ENCODE results near the gene CALD1. TPM values are rescaled to one million over a fixed set of nuclear protein-coding genes. Genes with fewer than 3 reads are reported as not detected.

CALD1 gene, protein sequence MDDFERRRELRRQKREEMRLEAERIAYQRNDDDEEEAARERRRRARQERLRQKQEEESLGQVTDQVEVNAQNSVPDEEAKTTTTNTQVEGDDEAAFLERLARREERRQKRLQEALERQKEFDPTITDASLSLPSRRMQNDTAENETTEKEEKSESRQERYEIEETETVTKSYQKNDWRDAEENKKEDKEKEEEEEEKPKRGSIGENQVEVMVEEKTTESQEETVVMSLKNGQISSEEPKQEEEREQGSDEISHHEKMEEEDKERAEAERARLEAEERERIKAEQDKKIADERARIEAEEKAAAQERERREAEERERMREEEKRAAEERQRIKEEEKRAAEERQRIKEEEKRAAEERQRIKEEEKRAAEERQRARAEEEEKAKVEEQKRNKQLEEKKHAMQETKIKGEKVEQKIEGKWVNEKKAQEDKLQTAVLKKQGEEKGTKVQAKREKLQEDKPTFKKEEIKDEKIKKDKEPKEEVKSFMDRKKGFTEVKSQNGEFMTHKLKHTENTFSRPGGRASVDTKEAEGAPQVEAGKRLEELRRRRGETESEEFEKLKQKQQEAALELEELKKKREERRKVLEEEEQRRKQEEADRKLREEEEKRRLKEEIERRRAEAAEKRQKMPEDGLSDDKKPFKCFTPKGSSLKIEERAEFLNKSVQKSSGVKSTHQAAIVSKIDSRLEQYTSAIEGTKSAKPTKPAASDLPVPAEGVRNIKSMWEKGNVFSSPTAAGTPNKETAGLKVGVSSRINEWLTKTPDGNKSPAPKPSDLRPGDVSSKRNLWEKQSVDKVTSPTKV
- 1,982 TPM for polyA plus RNA-seq (2013, experiment 1 of 2; ENCODE audit: insufficient read length)
- 2,174 TPM for polyA plus RNA-seq (2013, experiment 2 of 2; ENCODE audit: insufficient read length)

DNA sequence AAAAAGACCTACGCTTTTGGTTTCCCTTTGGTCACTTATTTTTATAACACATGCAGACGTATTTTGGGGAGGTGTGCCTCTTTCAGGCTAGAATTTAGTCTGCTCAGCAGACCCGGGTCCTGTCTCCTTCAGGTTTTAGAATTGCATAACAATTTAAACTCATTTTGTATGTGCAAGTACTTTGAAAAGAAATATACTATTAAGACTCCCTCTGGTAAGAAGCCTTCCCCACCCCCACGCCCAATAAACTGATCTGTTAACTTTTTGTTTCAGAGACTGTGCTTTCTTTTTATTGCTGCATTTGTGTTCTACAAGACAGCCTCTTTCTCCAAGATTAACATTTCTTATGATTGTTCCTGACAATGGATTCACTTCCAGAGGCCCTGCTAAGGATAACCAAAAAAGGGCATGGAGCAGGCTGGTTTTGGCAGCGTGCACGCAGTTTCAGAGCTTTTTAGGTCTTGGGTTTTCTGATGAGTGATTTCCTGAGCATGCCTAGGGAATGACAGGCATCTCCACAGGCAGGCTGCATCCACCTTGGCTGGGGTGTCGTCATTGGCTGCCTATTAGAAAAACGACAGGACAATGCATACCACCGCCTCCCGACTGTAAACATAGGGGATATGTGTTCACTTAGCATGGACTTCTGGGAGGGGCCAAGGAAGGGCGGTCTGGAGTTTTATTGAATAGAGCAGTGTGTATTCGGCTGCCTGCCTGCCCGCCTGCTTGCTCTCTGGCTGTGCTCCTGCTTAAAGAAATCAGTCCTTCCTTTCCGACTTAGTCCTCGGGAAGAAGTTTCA lies at the start of gene CALD1:
Gene CALD1, plus strand, starts transcription at position 694 of the 800 bp plus-strand sequence. CDS start 88,100 bp downstream, outside the sequence.
- peak; percentile 100 for DNase-seq

DNA sequence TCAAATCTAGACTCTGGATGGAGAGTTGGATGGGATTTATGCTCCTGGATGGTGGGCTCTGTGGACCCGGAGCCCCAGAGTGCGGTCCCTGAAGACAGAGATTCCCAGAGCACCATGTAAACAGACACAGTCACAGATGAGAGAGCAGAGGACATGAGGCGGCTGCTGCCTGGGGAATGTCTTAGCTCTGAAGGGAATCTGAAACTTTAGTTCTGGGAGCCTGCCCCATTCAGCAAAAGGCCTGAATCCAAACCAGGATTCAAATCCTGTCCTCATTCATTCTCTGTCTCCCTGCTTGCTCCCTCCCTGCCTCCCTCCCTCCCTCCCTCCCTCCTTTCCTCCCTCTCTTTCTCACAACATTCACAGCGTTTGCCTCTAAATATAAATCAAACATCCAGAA lies 49.5 kb upstream of the CALD1 start:
- DNase-seq = no peak

DNA sequence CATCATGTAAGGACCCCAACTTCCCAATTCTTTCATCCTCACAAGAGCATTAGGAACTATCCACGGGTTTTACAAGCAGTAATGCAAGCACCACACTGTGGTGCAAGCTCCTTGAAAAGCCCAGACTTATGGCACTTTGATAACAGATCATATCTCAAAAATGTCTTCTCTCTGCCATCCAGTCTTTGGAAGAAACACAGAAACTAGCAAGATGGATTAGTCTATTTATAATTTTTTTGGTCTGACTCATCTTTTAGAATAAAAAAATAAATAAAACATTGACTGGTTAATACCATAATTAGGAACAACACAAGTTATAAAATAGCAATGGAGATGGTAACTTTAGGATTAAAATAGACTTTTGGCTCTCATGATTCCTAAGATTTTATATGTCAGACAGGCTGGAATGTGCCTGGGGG lies 49.0 kb upstream of the CALD1 start:
- peak; percentile 82 for DNase-seq

DNA sequence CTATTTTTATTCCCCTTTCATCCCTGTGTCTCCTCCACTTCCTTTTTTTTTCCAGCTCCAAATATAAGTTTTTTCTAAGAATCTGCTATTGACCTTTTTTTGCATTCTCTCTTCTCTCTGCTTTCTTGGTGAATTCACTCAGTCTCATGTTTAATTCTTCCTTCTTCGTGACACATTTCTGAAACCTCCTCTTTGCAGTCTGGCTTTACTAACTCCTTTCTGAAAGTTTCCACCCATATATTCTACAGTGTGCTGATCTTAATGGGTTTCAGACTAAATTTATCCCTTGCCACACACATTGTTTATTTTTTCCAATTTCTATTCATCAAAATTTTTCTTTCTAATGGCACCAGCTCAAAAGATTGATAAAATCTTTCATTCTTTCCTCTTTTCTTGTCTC lies 47.8 kb upstream of the CALD1 start:
- DNase-seq = no peak

DNA sequence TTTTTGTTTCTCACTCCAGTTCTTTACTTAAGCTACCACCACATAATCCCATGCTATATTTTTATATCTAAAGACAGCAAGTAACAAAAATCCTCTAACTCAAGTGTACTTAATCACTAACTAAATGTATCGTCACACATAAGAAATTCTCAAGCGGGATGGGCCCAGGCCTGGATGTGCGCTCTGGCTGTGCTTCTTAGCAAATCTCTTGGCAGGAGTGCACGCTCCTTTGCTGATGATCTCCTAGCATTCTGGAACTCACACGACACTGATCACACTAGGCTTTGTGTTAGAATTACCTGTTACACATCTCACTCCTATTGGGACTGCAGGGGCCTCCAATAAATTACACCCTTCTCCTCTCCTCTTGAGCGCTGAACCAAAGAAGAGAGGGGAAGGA lies 46.7 kb upstream of the CALD1 start:
- no peak for DNase-seq

DNA sequence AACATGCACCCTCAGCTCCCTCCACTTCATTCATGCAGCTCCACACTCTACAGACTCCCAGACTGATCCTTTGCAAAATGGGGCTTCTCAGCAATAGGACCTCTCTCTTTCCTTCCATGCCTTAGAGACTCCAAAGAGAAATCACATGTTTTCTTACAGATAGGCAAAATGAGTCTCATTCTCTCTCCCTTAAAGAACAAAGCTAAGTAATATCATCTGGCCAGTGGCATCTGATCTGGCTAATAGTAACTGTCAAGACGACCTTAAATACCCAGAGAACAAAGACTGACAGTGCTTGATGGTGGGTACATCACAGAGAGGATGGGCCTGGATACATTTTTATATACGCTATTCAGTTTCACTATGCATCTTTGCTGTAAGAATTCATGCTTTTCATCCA lies 43.1 kb upstream of the CALD1 start:
- DNase-seq = no peak

DNA sequence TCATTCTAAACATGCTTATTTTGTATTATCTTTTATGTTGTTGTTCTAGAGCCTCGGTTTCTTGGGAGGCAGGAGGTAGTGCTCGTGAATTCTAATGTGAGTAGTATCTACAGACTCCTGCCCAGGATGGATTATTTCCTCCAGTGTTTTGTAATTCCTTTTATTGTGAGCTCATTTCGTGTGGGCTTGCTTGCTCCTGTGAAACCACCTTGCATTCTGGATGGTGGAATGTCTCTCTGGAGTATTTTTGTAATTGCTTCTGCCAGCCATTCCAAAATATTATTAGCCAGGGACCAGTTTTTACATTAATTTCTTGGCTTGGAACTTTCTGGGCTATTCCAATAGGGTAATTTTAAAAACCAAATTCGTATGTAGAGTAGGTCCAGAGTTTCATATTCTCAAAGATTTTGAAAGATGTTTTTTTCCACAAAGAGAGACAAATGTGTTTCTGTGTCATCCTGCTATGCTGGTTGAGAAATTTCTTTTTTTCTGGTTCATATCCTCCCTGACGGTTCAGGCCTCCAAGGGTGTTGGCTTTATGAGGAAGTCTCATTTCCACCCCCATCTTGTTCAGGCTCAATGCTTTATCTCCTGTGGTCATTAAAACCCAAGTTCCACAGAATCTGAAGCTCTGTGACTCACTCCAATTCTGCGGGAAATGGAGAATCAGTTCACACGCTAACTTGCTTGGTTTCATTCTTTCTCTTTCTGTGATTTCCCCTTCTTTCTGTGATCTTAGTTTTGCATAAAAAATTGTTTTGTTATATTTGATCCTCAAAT lies 41.7 kb upstream of the CALD1 start:
- peak; percentile 96 for DNase-seq

DNA sequence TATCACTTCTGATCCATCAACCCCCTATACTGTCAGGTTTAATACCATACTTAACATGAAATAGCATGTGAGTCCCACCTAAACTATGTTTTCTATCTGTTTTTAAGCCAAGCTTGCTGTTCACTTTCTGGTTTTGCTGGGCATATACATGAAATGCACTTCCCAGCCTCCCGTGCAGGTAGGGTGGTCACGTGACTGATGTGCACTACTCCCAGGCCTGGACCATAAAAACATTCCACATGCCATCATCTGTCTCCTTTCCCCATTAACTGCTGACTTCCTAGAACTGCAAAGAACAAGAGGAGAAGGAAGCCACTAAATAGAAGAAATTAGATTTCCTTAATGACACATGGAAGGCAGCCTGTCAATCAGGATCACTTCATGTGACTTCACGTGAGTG lies 40.1 kb upstream of the CALD1 start:
- DNase-seq = no peak

DNA sequence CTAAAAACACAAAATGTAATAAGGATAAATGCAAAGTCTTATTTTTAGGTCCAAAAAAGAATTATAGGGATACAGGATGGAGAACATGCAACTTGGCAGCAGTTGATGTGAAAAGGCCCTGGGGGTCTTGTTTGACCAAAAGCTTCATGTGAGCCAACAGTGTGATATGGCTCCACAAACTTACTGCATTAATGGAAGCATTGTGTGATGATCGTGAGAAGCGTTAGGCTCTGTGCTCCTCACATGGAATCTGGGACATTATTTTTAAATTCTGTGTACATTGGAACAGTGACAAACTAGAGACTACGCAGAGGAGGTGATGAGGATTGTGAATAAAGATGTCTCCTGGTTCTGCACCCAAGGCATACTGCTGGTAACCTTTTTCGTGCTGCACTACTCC lies 39.1 kb upstream of the CALD1 start:
- DNase-seq = peak; percentile 59

DNA sequence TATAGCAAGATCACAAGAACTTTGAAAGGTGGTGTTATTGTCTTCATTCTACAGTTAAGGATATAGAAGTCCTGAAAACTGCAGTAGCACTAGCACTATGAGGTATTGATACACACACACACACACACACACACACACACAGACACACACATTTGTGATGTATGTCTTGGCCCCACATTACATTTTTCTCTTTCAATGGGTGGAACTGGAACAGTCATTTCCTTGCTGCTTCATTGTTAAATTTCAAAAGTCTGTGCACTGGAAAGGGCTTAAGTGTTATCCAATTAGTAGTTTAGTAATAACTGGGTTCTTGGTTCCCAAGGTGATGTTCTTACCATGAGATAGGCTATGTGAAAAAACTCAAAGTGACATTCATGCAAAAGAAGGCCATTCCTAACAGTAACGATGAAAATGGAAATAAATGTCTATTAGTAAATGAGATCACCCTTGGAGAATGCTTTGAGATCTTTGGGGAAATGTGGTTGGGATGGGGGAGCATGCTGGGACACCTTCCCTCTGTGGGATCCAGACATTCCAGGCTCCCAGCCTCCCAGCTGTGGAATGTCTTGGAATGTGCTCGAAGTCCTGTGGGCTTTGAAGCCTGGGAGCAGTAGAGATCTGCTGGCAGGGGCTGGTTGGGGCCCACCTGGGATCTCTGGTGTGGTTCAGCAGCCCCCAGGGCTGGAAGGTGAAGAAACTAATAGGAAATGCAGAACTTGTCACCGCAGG lies 37.4 kb upstream of the CALD1 start:
- DNase-seq = peak; percentile 99

DNA sequence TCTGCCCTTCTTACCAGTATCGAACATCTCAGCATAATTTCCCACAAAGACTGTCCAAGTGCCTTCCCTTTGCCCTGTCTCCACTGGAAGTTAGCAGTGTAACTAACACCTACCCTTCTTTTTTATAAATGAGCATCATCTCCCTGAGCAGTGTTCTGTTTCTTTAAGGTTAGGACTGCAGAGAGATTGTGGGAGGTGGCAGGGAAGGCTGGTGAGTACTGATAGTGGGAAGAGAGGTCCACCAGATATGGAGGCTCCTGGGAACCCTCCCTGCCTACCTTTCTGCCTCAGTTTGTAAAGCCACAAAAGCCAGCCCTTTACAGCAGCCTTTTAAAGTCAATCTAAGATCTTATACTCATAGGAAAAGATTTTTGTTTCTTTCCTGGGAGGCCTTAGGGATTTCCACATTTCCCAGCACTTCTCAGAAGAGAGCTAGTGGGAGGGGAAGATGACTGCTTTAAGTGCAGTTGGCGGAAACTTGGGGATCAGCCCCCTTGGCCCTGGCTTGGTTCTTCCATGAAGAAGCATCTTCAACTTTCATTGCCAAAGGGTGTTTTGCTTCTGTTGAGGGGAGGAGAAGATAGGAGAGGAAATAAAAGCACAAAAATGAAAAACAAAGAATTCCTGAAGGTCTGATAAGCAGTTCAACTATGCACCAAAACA lies 36.6 kb upstream of the CALD1 start:
- peak; percentile 95 for DNase-seq

DNA sequence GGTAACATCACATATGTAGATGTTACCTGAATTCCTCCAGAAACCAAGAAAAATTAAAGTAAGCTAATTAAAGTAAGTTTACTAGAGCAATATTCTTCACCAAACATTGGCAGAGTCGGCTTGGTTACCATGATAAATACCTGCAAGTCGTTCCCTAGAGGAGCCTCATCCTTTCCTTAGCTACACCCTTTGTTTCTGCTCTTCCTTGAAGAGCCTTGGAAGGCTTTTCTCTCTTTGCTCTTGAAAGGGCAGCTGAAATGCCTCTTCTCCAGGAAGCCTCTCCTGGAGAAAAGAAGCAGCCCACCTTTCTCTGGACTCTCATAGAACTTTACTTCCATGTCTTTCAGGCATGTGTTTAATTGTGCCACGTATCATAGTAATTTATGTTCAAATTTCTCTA lies 34.9 kb upstream of the CALD1 start:
- no peak for DNase-seq

DNA sequence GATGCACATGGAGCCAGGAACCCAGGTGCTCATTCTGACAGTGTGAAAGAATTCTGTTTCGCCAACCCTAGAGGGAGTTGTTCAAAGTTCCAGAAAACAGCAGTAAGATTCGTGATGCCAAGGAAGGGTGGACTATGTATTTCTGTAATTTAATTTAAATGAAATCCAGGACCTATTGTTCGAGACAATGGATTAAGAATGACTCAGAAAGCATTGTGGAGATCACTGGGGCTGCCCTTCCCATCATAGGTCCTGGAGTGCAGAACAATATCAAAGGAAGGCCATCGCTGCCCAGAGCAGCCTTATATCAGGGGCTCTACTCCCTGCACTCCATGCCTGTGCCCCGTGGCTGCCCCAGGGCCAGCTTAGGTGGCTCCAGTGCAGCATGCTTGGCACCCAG lies 32.1 kb upstream of the CALD1 start:
- no peak for DNase-seq

DNA sequence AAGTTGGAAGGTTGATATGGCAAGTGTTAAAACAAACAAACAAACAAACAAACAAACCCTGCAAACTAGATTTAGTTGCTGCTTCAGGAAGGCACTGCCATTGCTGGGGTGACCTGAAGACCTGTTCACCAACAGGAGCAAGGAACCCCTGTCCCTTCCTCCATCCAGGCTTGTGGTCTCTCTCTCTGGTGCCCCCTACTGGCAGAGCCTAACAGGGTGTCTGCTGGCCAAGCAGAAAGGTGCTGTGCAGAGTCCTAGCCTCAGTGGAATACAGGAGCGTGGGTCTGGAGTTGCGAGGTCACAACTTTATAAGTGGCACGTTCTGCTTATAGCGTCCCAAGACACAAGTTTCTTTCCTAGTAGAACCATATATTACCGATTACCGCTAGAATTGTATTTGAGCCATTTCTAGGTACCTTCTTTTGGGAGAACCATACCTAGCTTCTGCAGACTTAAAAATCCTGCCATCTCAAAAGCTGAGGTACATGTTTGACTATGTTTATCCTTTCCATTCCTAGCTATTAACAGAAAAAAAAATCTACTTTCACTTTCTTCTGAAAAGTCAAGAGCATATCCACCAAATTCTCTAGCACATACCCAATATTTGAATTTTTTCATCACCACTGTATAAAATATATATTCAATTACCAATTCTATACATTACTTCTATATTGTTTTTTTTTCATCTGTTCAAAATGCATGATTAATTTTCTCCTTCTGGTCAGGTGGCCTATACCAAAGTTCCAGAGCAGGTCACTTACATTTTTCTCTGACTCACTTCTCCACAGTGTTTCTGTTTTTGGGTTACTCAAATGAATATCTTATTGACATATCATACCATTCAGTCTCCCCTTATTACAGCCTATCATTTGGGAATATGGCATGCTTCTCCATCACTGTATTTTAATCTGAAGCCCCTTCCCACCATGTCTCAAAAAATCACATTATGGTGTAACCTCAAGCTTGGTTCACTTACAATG lies 29.1 kb upstream of the CALD1 start:
- no peak for DNase-seq

DNA sequence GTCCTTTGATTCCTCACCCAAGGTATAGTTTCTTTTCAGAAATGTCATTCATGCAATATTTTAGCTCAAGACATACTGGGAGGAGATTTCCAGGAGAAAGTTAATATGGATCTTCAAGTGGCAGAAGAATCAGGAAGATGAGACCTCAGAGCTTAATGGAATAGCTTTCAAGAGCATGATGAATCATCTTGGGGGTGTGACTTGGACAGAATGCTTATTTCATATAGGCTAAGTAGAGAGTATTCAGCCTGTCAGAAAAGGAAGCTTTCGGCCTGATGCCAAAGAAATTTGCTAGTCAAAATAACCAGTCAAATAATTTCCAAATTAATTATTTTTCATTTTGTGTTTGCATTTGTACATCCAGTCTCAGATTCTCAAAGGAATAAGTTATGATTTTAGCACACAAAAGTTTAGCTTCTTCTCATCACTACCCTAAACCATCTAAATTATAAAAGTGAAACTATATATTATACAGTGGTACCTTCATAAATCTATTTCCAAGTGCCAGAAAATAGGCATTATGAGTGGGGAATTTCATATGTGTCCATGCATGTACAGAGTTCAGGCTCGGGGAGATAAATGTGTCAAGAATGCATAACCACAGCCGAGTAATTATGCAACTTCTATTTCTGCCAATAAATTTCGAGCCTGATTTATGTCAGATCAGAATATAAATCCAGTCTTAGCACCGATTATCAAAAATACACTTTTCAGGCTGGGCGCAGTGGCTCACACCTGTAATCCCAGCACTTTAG lies 27.3 kb upstream of the CALD1 start:
- DNase-seq = peak; percentile 86

DNA sequence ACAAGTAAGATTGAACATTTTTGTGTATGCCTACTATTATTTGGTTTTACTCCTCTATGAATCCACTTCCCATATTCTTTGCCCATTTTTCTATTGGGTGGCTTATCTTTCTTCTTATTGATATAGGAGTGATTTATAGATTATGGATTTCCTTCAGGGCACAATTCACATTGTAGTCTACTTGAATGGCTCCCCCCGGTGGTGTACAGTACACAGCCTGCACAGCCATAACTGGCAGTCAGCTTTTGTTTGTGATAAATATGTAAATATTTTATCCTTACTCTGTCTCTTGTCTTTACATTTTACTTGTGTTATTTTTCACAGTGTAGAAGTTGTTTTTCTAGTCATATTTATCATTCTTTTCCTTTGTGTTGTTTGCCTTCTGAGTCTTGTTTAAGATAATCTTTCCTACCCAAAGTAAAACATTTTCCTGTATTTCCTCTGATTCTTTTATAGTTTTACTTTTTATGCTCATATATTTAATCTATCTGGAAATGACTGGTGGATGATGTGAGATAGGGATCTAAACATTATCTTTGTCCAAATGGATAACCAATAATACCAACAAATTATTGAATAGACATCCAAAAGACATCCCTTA lies 23.9 kb upstream of the CALD1 start:
- DNase-seq = peak; percentile 54

DNA sequence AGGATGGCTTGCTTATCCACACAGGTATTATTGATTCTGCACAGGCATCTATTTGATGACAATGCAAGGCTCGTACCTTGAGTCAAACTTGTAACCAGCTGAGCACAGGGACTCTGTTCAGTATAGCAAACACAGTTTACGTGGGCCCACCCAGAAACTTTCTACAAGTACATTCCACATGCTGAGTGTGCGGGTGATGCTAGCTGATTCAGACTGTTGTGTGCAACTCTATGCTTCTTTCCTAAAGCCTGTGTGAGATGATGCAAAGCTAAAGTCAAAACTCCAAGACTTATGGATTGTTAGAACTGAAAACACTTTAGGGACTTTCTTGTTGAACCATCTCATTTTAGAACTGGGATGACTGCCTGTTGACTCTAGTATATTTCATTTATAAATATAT lies 21.5 kb upstream of the CALD1 start:
- DNase-seq = peak; percentile 82

DNA sequence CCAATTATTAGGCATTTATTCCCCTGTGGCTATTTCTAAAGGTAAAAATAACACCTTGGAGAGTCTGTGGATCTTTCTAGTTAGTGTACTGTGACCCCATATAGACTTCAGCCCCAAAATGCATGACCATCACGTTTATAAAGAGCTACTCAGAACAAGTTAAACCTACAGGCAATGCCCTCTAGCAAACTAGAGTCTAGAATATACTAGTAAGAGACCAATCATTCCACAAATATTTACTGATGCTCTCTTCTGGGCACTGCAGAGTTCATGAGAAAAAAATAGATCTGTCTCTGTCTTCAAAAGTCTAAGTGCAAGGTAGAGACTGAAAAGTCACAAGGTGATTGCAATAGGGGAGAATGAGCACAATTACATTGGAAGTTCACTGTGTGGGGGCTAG lies 20.5 kb upstream of the CALD1 start:
- DNase-seq = no peak

All from fibroblast of skin of scalp (primary cell).